AG09319 (cell line): ENCODE results near the gene AP4B1.
"Not testable (repeated sequence)": the region's sequence is repeated elsewhere in the genome, so short reads cannot be mapped to it uniquely, and the experiment has no call there.

Source experiments
- DNase-seq: peaks from one replicate; pipeline ENCODE4 v3.0.0-alpha.2; 2010; ENCODE audit warnings: low read depth; ENCODE audit errors: extremely low read depth
- TF ChIP-seq, protein P1 (sequence below): IDR thresholded peaks from 2 replicates; pipeline ENCODE4 v1.5.1; 2011; ENCODE audit warnings: low read depth, mild to moderate bottlenecking, inconsistent platforms, low read length, moderate library complexity

The AP4B1 gene

DNA sequence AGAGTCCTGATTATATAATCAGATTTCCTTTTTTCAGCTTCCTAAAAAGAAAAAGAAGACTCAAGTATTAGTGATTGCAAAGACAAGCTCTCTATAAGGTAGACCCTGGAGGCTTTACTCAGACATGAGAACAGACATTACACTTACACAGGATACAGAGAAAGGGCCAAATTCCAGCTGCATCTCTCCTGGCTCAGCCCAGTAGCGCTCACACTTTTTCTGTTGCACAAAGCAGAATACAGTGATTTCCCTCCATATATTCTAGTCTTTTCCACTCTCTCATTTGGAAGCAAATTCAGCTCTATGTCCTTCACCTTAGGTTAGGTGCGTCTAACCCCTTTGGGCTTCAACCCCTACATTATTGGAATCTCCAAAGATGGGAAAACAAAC, 48.2 kb downstream of the AP4B1 start:
- TF ChIP-seq, protein P1, sequence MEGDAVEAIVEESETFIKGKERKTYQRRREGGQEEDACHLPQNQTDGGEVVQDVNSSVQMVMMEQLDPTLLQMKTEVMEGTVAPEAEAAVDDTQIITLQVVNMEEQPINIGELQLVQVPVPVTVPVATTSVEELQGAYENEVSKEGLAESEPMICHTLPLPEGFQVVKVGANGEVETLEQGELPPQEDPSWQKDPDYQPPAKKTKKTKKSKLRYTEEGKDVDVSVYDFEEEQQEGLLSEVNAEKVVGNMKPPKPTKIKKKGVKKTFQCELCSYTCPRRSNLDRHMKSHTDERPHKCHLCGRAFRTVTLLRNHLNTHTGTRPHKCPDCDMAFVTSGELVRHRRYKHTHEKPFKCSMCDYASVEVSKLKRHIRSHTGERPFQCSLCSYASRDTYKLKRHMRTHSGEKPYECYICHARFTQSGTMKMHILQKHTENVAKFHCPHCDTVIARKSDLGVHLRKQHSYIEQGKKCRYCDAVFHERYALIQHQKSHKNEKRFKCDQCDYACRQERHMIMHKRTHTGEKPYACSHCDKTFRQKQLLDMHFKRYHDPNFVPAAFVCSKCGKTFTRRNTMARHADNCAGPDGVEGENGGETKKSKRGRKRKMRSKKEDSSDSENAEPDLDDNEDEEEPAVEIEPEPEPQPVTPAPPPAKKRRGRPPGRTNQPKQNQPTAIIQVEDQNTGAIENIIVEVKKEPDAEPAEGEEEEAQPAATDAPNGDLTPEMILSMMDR, result no peak
- DNase-seq, result no peak

DNA sequence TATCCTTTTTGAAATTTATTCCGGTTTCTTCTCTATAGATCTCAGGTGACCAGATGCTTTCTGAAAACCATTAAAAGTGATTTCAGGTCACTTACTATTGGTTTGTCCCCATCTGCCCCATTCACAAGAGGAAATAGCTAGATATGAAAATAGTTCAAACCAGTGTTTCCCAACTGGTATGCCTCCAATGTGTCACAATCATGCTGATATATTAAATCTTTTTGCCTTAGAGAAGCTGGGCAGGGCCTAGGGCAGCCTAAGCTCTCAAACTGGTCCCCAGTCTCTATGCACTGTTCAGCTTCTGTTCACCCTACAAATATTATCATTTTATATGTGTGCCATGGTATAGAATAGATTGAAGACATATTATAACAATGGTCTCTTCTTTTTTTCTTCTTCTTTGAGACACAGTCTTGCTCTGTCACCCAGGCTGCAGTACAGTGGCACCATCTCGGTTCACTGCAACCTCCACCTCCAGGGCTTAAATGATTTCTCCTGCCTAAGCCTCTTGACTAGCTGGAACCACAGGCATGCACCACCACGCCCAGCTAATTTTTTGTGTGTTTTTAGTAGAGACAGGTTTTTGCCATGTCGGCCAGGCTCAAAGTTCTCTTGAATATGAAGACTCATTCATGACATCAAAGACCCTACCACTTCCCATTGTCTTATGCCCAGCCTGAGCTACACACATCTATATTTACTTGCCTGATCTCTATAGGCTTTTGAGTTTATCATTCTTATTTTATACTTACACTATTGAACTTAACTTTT, 48.8 kb downstream of the AP4B1 start:
- no peak for DNase-seq

DNA sequence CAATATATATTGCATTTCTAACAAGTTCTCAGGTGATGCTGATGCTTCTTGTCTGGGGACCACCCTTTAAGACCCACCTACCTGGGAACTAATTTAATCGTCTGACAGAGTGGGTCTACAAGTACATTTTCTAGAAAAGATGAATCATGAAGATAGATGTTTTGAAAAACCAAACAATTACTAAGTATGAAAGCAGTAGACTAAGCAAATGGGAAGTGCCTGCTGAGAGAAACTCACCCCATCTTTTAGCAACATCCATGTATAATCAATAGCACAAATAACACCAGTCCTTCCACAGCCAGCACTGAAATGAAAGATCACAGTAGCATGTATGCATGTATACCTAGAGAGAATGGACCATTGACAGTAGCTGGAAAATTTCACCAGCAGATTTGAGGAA, 50.4 kb downstream of the AP4B1 start:
- TF ChIP-seq, protein P1, result no peak
- DNase-seq, result no peak

More for the DNA sequence above, 48.8 kb downstream of the AP4B1 start:
- TF ChIP-seq, protein P1, result no peak

DNA sequence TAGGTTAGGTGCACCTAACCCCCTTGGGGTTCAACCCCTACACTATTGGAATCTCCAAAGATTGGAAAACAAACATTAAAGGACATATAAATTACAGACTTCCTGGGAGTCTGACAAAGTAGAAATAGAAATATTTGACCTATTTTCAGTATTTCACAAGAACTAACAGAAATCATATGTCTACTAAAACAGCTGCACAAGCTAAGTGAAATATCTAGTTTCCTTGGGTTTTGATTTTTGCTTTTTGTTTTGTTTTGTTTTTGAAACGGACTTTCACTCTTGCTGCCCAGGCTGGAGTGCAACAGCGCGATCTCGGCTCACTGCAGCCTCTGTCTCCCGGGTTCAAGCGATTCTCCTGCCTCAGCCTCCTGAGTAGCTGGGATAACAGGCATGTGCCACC, 51.9 kb downstream of the AP4B1 start:
- not testable (repeated sequence) for DNase-seq

DNA sequence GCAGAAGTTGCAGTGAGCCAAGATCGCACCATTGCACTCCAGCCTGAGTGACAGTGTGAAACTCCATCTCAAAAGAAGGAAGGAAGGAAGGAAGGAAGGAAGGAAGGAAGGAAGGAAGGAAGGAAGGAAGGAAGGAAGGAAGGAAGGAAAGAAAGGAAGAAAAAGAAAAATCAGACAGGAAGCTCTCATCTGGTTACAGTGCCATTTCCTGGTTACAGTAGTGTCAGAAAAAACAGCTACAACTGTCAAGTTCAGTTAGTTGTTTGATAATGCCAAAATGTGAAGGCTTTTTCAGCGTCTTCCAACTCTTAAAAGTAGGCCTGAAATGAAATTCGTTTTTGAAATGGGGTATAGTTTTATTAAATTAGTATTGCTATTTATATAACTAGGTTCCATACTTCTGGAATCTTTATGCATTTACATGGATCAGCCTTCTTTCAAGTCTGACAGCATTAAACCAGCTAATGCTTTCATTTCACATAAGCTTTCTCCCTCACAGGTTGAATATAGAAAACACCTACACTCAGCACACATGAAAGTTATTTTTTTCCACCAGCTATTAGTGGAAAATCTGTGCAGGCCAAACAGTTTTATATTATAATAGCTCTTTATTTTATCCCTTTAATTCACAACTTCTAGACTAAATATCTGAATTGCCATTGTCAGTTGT, 54.3 kb downstream of the AP4B1 start:
- TF ChIP-seq, protein P1, result no peak

DNA sequence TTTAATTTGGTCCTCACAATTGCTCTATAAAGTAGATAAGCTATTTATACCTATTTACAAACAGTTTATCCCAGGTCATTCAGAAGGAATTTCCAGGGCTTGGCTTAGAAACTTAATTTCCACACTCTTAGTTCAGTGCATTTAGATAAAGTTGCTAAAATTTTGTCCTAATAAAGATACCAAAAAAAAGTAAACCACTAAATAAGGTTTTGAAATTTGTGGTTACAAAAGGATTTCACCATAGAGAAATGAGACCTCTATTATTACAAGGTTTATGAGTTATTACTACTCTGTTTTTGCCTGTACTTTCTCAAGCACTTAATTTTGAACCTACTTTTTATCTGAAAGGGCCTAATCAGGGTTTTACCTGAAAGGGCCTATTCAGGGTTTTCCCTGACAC, 55.5 kb downstream of the AP4B1 start:
- no peak for DNase-seq
- TF ChIP-seq, protein P1, result no peak

More for the DNA sequence above, 54.3 kb downstream of the AP4B1 start:
- DNase-seq, result no peak

DNA sequence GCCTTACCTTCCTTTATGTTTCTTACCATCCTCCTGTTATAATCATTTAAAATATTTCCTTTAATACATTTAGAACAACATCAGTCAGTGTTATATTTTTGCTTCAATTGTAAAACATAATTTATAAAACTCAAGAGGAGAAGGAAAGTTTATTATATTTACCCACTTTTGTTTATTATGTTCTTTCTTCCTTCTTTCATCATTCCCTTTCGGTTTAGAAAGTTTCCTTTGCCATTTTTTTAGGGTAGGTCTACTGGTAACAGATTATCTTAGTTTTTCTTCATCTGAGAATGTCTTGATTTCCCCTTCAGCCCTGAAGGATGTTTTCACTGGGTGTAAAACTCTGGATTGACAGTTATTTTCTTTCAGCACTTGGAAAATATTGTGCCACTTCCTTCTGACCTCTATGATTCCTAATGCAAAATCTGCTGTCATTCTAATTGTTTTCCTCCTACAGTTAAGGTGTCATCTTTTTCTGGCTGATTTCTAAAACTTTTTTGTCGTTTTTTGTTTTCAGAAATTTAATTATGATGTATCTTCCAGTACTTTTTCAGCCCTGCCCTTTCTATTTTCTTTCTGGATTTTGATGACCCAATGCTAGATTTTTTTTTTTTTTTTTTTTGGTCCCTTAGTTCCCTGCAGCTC, 58.1 kb downstream of the AP4B1 start:
- no peak for DNase-seq
- TF ChIP-seq, protein P1, result no peak
